GM21619 (cell line): Measurements from ENCODE around the gene LPAR1.
"Not testable (repeated sequence)": the region's sequence is repeated elsewhere in the genome, so short reads cannot be mapped to it uniquely, and the experiment has no call there.

Source experiments
- ATAC-seq: cut with Tn5 transposase; IDR thresholded peaks from one replicate; pipeline ENCODE4 v1.9.1; 2021; ENCODE audit not compliant: unreplicated experiment

LPAR1 gene, protein sequence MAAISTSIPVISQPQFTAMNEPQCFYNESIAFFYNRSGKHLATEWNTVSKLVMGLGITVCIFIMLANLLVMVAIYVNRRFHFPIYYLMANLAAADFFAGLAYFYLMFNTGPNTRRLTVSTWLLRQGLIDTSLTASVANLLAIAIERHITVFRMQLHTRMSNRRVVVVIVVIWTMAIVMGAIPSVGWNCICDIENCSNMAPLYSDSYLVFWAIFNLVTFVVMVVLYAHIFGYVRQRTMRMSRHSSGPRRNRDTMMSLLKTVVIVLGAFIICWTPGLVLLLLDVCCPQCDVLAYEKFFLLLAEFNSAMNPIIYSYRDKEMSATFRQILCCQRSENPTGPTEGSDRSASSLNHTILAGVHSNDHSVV

DNA sequence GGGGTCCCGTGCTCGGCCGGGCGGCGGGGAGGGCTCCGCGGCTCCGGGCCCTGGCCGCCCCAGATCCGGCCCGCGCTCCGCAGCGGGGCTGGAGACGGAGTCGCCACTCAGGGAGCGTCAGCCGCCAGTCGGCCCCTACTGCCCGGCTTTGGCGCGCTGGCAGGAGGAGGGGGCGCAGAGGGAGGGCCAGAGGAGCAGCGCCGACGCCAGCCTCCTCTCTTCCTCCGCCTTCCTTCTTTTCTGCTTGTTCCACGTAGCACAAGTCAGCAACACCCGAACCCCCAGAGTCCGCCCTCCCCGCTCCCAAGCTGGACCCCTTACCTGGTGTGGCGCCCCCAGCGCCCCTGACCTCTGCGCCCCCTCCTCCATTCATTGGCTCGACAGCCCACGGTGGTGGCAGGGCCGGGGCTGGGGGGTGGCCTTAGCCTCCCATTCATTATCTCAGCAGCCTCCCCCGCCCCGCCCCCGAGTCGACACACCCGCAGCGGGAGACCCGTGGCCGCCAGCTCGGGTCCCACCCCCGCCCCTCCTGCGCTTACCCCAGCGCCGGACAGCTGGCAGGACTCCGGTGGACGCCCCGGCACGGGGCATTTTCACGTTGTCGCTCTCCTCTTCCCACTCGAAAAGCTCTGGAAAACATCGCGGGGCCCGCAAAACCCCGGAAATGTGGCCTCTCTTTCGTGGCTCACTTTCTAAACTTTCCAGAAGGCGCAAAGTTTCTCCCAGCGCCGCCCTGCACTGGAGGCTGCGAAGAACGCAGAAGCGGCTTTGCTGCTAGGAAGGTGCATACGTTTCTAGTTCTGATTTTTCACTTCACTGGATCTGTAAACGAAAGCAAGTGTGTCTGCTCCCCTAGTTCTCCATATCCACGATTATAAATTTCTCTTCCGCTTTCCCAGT, at the start of gene LPAR1:
LPAR1 (minus strand) TSS at position 140 of the 900 bp plus-strand sequence. CDS start 66,353 bp downstream, outside the sequence.
- no peak for ATAC-seq

DNA sequence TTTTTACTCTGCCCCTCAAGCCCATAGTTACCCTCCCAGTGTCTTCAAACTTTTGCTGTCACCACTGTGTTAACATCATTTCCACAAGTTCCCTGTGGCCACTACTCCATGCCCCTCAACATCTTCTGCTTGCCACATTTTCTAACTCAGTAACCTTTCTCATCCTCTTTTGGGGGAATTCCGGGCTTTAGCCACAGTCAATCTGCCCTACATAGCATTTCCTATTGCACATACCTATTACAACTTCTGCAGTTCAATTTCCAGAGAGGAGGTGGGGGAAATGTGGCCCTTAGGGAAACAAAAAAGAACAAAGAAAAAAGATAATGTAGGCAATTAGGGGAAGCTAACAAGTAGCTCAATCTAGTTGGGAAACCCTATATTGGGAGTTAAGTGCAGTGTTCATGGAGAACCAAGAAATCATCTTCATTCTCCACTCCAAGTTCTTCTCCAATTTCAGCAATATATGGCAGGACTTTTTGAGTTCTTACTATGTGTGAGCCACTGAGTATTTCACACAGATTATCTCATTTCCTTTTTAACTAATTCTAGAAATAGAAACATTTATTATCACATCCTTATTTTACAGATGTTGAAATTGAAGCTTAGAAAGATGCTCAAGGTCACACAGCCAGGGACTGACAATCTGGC, 40.2 kb upstream of the LPAR1 start:
- no peak for ATAC-seq

DNA sequence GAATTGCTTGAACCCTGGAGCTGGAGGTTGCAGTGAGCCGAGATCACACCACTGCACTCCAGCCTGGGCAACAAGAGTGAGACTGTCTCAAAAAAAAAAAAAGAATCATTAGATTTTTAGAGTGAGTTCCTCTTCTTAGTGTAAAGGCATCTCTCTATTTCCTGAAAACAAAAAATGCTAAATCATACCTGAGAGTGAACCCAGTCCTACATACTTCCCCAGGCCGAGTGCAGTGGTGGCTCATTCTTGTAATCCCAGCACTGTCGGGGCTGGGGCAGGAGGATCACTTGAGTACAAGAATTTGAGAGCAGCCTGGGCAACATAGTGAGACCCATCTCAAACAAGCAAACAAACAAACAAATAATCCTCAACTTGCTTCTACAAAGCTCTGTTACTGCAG, 38.2 kb upstream of the LPAR1 start:
- no peak for ATAC-seq

DNA sequence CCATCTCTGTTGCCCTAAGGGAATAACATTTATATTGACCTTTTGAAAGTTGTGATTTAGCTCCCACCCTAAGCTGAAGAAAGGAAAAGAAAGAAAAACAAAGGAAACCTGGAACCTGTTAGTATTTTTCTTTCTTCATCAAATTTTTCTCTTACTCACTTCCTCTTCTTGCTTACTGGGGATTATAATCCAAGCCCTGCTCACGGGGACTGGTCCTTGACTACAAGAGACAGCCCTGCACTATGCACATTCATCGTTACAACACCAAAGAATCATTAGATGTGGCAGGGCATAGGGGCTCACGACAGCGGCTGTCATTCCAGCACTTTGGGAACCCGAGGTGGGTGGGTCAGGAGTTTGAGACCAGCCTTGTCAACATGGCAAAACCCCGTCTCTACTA, 37.8 kb upstream of the LPAR1 start:
- no peak for ATAC-seq

DNA sequence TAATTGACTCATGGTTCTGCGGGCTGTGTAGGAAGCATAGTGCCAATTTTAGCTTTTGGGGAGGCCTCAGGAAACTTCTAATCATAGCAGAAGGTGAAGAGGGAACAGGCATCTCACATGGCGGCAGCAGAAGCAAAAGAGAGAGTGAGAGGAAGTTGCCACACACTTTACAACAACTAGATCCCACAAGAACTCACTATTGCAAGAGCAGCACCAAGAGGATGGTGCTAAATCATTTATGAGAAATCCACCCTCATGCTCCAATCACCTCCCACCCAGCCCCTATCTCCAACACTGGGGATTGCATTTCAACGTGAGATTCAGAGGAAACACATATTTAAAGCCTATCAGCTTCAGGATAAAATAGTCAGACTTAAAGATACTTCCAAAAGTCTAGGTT, 36.1 kb upstream of the LPAR1 start:
- ATAC-seq, result no peak

DNA sequence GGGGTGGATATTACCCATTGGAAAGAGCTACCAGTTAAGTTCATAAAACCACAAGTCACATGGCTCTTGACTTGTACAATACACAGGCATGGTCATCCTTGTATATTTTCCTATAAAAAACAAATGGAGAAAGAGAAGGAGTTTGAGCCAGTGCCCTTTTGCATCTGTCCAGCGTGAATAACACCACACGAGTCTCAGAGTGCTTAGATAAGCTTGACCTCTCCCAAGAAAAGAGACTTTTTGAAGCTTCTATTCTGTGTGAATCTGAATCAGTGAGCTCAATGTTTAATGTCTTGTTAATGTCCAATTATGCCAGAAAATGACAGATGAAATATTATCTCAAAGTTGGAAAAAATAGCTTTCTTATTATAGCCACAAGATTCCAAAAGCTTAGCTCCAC, 30.9 kb upstream of the LPAR1 start:
- no peak for ATAC-seq

DNA sequence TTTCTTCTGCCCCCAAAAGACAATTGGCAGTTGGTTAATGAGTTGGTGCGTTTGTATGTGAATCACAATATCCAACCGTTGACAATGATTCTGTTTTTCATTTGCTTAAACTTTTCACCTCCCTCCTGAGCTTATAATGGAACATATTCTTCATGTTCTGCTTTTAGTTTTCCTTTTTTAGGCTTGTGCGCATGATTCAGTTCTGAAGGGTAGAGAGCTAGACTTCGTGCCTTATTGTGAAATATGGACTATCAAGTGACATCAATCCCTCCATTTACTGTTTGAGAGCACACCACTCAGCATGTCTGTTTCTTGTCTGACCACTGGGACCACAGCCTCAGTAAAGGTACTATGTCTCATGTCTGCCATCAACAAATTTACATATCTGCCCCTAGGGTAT, 30.5 kb upstream of the LPAR1 start:
- no peak for ATAC-seq

DNA sequence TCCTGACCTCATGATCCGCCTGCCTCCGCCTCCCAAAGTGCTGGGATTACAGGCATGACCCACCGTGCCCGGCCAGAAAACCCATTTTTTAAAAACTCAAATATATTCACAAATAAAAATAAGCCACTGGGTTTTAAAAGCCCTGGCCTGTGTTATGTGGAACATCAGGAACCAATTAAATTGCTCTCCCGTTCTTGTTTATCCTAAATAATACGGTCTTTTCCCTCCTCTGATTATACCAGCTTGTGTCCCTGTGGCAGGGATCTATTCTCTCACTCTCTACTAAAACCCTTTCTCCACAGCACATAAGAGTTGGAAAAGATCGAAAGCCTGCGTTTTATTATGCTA, 30.1 kb upstream of the LPAR1 start:
- ATAC-seq, result no peak

DNA sequence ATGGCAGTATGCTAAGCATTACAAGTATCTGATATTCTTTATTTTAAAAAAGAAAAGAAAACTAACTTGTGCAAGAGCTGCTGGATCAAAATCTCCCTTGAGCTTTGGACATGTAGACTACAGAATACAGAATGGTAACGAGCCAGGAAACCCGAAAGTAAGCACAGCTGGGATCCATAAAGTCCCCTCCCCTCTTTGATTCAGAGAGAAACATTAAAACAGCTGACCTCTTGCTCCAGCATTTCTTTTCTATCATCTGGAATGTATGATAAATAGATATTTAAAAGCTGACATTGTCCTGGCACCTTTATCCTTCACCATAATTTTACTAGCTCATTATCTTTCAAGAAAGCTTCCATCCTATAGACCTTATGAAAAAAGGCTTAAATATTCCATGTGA, 28.2 kb upstream of the LPAR1 start:
- ATAC-seq, result no peak

DNA sequence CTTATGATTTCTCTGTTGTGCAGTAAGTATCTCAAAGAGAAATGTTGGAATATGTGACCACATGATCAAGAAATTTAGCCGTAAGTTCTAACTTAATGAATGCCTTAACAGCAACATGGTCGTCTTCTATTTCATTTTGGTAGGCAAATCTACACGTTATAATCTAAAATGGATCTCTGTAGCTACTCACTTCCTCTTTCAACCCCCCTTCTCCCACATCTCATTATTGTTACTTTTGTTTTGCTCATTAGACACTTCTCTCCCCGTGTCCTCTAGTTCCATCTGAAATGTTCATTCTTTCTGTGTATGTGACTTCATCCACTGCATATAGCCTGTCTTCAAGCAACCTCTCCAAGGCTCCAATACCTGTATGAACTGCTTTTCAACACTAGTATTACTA, 27.1 kb upstream of the LPAR1 start:
- ATAC-seq, result no peak

DNA sequence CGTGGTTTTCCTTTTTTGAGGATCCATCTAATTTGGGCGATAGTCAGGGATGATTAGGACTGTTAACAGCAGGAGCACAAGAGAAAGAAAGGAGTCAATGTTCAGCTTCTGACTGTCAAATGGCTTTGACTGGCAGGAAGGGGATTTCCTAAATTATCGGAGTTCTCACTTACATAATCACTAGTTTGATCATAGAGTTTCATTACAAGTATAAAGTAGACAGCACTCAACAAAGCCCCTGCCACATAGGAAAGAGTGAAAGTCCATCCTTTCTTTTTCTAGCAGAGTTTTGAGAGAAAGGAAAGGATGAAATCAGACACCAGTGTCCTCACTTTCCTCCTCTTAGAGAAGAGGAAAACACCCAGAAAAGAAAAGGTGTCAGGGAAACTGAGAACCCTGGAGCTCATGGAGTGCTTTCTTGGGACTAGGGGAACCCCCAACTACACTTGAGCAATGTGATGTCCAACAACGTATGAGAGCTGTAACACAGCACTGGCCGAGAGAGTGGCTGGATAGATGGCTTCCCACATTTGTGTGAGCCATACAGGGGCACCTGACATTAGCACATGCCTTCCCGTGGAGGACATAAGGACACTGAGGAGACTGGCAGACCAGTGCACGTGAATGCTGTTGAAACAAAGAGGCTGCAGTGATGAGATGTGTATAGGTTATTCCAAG, 26.0 kb upstream of the LPAR1 start:
- no peak for ATAC-seq

DNA sequence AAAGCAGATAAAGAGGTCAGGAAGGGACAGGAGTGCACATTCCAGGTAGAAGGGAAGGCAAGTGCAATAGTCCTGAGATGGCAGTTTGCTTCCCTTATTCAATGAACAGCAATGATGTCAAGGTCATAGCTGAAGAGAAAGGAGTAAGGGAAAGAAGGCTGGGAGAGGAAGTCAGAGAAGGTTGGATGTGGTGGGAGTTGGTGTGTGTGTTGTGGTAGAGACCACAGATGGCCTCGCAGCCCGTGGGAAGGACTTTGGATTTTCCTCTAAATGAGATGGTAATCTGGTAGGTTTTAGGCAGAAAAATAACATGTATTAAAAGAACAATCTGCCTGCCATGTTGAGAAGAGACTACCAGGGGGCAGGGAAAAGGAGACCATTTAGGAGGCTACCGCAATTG, 25.1 kb upstream of the LPAR1 start:
- no peak for ATAC-seq

DNA sequence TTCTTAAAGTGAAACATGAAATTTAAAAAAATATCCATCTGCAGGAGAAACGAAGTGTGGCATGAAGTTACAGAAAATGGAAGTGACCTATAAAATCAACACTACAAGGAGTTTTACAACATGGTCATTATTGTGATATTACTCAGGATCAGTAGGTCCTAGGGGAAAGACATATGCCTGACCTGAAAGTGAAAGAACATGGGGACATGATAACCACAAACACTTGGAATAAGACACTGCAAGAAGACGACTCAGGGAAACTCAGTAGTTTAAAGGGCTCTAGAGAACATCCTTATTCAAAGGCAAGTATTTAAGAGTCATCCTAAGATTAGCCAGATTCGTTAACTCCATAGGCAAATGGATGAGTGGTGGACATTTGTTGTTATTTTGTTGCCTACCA, 19.9 kb upstream of the LPAR1 start:
- ATAC-seq, result no peak

DNA sequence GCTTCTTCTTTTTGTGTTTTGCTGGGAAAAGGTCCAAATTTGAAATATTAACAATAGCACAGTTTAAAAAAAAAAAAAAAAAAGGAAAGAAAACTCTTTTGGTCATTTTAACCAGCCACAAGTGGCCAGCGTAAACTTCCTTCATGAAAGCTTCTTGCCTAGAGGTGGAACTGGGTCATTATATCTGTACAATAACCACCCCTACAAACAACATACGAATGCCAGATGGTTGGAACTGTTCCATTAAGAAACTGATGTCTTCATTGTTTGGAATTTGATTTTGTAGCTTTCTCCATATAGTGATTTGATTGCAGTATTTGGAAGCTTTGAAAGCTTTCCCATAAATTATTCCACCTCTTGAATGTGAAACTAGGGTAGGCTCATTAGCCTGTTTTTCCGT, 18.3 kb upstream of the LPAR1 start:
- no peak for ATAC-seq

DNA sequence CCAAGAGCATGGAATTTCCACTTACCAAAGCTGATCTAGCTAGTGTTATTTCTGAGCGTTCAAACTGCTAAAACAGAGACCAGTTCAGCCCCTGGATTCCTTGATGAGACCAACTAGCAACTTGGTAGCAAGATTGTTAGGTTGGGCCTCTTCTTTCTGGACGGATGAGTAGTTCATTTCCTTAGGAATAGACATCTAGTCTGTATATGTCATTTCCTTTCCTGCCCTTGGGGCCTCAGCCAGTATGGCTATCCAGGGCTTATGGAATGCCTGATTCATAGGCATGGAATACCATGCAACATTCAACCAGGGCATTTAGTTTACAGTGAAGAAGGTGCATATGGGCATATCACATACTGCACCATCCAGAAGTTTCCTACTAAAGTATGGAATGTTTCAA, 14.5 kb upstream of the LPAR1 start:
- ATAC-seq, result no peak

DNA sequence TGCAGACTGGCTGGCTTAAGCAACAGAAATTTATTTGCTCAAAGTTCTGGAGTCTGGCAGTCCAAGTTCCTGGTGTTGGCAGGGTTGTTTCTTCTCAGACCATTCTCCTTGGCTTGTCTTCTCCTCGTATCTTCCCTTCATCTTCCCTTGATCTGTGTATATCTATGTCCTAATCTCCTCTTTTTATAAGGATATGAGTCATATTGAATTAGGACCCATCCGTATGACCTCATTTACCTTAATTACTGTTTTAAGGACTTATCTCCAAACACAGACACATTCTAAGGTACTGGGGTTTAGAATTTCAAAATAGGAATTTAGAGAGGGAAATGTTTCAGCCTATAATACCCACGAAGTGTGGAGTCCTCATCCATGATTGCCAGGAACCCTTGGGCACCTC, 13.1 kb upstream of the LPAR1 start:
- ATAC-seq, result no peak

DNA sequence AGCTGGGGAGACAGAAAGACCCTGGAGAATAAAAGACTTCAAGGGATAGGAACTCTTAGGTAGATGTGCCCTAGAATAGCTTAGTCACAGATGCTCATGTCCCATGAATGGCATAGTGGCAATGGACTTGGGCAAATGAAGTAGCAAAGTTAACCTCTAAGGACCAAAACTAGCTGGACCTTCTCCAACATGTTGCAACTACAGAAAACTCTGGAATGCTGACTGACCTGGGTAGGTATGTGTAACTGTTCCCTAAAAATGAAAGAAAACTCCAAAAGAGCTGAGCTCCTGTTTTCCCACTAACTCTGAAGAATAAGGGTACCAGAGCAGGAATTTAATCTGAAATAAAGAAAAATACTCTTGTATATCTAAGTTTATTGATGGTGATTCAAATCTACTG, 12.5 kb upstream of the LPAR1 start:
- no peak for ATAC-seq

DNA sequence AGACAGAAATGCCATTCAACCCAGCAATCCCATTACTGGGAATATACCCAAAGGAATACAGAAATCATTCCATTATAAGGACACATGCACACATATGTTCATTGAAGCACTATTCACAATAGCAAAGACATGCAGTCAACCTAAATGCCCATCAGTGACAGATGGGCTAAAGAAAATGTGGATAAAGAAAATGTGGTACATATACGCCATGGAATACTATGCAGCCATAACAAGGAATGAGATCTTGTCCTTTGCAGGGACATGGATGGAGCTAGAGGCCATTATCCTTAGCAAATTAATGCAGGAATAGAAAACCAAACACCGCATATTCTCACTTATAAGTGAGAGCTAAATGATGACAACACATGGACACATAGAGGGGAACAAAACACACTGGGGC, 9.0 kb upstream of the LPAR1 start:
- ATAC-seq, result not testable (repeated sequence)

DNA sequence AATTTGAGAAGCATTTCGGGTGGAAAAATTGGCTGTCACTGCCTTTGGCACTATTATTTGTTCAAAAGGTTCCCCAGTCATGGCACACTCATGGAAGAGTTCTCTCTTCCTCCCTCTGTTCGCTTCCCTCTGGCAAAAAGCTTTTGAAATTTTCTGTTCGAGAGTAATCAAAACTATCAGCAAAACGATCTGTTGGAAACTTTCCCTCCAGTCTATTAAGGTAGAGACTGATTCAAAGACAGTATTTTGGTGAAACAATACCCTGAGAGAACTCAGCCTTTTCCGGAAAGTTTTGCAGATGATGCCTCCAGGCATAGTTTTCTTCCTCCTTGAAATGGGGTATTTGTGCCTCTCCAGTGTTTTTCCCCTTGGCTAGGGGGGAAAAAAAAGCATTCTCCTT, 3.6 kb upstream of the LPAR1 start:
- no peak for ATAC-seq

DNA sequence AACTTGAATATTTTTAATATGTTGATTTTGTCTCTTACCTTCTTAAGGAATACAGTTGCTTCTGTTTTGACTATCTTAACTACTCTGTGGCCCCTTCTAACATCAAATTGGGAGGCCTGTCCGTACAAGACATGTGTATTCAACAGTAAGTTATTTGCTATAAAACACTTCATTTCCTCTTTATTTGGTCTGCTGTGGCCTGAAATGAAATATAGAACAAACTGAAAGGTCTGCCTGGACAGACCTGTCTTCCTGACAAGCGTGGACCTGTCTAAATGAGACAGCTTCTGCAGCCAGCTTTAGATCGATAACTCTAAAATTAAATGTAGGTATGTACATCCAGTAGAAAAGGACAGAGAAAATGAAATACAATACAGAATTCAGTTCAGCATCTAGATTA, 2.2 kb upstream of the LPAR1 start:
- no peak for ATAC-seq

DNA sequence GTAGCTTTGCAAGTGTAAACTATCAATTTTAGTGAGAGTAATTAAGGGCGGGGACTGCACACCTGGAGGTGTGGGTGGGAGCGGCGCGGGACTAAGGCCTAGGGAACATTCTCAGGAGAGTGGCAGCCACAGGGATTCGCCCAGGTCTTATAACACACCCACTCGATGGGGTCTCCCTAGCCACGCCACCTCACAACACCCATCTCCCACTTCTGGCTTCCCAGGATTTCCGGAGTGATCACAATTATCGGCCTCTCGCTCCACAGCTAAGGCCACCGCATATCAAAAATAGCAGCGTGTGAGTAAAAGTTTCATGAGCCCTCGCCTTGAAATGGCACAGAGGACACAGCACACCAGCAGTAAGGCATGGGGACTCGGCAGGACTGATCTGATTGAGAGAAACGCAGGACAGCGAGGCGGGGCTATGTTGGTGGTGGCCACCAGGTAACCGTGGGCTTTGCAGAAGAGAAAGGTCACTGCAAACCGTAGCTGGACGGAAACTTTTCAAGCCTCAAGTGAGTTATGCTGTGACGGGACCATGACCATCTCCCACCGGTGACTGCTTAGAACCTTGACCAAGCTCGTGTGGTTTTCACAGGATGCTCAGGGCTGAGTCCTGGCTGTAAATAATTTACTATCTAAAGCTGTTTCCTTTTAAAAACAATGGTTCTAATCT, 1.1 kb upstream of the LPAR1 start:
- ATAC-seq, result peak; percentile 58
